NCI-H2029 (cell line): ENCODE results near the gene SDR39U1.

Experiments
- DNase-seq: peaks from one replicate; lab custom pipeline; 2025; lab: John Stamatoyannopoulos, UW

Gene SDR39U1

GRCh38 chr14:24390701-24391468 is 51.7 kb downstream of the SDR39U1 start:
- DNase-seq: no peak
